HK-2 (cell line): Measurements from ENCODE around the gene CXCL16.
"Not testable (repeated sequence)": the region's sequence is repeated elsewhere in the genome, so short reads cannot be mapped to it uniquely, and the experiment has no call there.

ENCODE experiments used
- DNase-seq: peaks from one replicate; pipeline ENCODE4 v3.0.0-alpha.2; 2018; ENCODE audit not compliant: unreplicated experiment

CXCL16 gene

GRCh38 chr17:4699401-4700056, 40.2 kb downstream of the CXCL16 start:
- DNase-seq = not testable (repeated sequence)

DNA sequence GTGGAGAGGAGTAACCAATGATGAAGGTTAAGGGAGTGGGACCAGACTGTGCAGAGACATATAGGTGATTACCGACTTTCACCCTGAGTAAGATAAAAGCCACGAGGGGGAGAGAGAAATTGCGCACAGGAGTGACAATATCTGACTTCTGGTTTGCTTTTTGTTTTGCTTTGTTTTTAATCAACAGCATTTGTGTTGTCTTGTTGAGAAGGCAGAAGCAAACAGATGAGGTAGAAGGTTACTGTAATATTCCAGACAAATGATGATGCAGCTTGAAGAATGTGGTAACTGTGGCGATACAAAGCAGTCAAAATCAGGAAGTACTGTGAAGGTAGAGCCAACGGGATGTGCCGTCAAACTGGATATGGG, 43.3 kb downstream of the CXCL16 start:
- no peak for DNase-seq

GRCh38 chr17:4693416-4693815, 46.3 kb downstream of the CXCL16 start:
- DNase-seq = no peak

GRCh38 chr17:4691686-4692085, 48.0 kb downstream of the CXCL16 start:
- no peak for DNase-seq

- no peak for DNase-seq
Measured at GRCh38 chr17:4690745-4691144, 49.0 kb downstream of the CXCL16 start.

DNA sequence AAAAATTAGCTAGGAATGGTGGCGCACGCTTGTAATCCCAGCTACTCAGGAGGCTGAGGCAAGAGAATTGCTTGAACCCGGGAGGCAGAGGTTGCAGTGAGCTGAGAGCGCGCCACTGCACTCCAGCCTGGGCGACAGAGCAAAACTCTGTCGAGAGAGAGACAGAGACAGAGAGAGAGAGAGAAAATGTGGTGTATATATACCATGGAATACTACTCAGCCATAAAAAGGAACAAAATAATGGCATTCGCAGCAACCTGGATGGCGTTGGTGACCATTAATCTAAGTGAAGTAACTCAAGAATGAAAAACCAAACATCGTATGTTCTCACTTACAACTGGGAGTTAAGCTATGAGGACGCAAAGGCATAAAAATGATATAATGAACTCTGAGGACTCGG, 49.9 kb downstream of the CXCL16 start:
- not testable (repeated sequence) for DNase-seq

DNA sequence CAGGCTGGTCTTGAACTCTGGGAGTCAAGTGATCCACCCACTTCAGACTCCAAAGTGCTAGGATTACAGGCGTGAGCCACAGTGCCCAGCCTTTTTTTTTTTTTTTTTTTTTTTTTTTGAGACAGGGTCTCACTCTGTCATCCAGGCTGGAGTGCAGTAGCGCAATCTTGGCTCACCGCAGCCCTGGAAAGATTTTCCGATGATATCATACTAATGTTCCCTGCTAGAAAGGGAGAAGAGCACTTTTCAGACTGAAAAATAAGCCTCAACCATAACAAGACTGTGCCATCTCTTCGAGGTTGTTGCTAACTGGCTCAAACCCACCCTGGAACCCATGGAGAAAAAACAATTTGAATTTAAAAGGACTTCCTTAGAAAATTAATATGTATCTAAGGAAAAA, 56.0 kb downstream of the CXCL16 start:
- not testable (repeated sequence) for DNase-seq
